Measurements from ENCODE around the gene VPS13D.

DNA sequence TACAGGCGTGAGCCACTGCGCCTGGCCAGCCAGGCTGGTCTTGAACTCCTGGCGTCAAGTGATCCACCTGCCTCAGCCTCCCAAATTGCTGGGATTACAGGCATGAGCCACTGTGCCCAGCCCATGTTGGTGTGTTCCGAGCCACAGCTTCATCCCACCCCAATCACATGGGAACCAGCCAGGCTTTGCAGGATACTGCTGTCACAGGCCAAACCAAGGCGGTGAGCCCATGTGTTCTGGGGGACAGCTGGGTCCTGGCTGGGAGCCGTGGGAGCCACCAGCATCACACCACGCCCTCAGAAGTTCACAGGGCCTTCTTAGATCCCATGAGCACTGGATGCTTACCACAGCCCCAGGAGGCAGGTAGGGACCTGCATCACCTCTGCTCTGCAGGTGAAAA lies 331.3 kb downstream of the VPS13D start:
- TF ChIP-seq, protein P1, sequence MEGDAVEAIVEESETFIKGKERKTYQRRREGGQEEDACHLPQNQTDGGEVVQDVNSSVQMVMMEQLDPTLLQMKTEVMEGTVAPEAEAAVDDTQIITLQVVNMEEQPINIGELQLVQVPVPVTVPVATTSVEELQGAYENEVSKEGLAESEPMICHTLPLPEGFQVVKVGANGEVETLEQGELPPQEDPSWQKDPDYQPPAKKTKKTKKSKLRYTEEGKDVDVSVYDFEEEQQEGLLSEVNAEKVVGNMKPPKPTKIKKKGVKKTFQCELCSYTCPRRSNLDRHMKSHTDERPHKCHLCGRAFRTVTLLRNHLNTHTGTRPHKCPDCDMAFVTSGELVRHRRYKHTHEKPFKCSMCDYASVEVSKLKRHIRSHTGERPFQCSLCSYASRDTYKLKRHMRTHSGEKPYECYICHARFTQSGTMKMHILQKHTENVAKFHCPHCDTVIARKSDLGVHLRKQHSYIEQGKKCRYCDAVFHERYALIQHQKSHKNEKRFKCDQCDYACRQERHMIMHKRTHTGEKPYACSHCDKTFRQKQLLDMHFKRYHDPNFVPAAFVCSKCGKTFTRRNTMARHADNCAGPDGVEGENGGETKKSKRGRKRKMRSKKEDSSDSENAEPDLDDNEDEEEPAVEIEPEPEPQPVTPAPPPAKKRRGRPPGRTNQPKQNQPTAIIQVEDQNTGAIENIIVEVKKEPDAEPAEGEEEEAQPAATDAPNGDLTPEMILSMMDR (conservative IDR thresholded peaks at IDR 0.05 in 1 of 2, IDR thresholded peaks at IDR 0.05 in 1 of 2; ENCODE audit: extremely low read depth in 1 of 2, insufficient read depth in 1 of 2, low read depth in 1 of 2, low read length in 2 of 2), result no peak
- no peak for TF ChIP-seq EZH2 (IDR thresholded peaks at IDR 0.05; ENCODE audit: borderline replicate concordance, low read length)

Data from mammary epithelial cell (primary cell).